Measurements from ENCODE around the gene DDO. TPM values are rescaled to one million over a fixed set of nuclear protein-coding genes. Genes with fewer than 3 reads are reported as not detected.

Gene DDO
- total RNA-seq, 1 donor from 2014 or later, result not detected

- ChIA-PET POLR2A (no interaction called here), CTCF (no interaction called here)
- intact Hi-C loops (cut with micrococcal nuclease), result no loop called here
- ATAC-seq (ENCODE audit: low read depth), result no peak
- Mint-ChIP-seq H3K27me3 (peaks cover 13% of the 10 kb centered on the region), H3K4me1 (no peaks in the 10 kb centered on the region), H3K9me3 (peaks cover 2% of the 10 kb centered on the region), H3K4me3 (no peak overlapping the region), H3K27ac (no peak overlapping the region), H3K36me3 (ENCODE audit: low read depth) (no peaks in the 10 kb centered on the region)
- TF ChIP-seq, protein P1, sequence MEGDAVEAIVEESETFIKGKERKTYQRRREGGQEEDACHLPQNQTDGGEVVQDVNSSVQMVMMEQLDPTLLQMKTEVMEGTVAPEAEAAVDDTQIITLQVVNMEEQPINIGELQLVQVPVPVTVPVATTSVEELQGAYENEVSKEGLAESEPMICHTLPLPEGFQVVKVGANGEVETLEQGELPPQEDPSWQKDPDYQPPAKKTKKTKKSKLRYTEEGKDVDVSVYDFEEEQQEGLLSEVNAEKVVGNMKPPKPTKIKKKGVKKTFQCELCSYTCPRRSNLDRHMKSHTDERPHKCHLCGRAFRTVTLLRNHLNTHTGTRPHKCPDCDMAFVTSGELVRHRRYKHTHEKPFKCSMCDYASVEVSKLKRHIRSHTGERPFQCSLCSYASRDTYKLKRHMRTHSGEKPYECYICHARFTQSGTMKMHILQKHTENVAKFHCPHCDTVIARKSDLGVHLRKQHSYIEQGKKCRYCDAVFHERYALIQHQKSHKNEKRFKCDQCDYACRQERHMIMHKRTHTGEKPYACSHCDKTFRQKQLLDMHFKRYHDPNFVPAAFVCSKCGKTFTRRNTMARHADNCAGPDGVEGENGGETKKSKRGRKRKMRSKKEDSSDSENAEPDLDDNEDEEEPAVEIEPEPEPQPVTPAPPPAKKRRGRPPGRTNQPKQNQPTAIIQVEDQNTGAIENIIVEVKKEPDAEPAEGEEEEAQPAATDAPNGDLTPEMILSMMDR (IDR thresholded peaks at IDR 0.05), result no peak
- no peak for DNase-seq
Measured at GRCh38 chr6:110440026-110440425, 24.7 kb upstream of the DDO start.

- DNase-seq (no peak), ATAC-seq (ENCODE audit: low read depth) (no peak)
- Mint-ChIP-seq H3K36me3 (ENCODE audit: low read depth) (no peaks in the 10 kb centered on the region), H3K4me1 (no peaks in the 10 kb centered on the region), H3K27me3 (peaks cover 13% of the 10 kb centered on the region), H3K4me3 (no peak overlapping the region), H3K27ac (no peak overlapping the region), H3K9me3 (peaks cover 2% of the 10 kb centered on the region)
- intact Hi-C loops (cut with micrococcal nuclease), result no loop called here
- CTCF ChIA-PET, result no interaction called here
- POLR2A ChIA-PET, result no interaction called here
- TF ChIP-seq, protein P1 (IDR thresholded peaks at IDR 0.05), result no peak
Measured at GRCh38 chr6:110439356-110439755, 24.0 kb upstream of the DDO start.

GRCh38 chr6:110434961-110435602, 19.7 kb upstream of the DDO start:
- POLR2A ChIA-PET, result no interaction called here
- H3K27ac Mint-ChIP-seq, result no peak overlapping the region
- peaks cover 2% of the 10 kb centered on the region for H3K9me3 Mint-ChIP-seq

DNA sequence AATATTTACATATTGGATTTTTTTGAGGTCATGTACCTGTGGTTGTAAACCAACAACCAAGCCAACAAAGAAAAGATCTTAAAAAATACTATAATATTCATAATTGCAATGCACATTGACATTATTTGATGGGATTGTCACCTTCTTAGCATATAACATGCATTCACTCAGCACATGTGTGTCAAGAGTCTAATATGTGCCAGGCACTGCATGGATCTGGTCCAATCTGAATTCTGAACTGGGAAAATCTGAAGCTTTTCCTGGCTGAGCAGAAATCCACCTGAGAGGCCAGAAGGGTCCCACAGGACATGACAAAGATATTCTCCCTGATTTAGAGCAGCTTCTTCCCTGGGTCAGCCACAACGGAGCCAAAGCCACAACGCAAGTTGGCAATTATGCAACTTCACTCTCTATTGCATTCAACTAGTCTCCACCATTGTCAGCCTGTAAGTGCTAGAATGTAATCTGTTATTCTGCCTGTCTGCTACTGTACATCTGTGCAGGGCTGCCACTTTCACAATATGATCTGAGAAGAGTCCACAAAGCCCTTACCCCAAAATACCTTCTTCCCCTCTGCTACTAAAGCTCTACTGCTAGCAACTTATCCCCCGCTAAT, 17.0 kb upstream of the DDO start:
- ATAC-seq (ENCODE audit: low read depth), result no peak
- DNase-seq, result no peak
- TF ChIP-seq, protein P1 (IDR thresholded peaks at IDR 0.05), result no peak
- Mint-ChIP-seq H3K27ac (no peak overlapping the region), H3K4me1 (no peaks in the 10 kb centered on the region), H3K36me3 (ENCODE audit: low read depth) (no peaks in the 10 kb centered on the region), H3K4me3 (no peak overlapping the region), H3K9me3 (peaks cover 2% of the 10 kb centered on the region), H3K27me3 (peaks cover 4% of the 10 kb centered on the region)
- intact Hi-C loops (cut with micrococcal nuclease), result no loop called here
- CTCF ChIA-PET, result no interaction called here
- POLR2A ChIA-PET, result no interaction called here

More at GRCh38 chr6:110434961-110435602, 19.7 kb upstream of the DDO start:
- H3K27me3 Mint-ChIP-seq, result peaks cover 7% of the 10 kb centered on the region
- TF ChIP-seq, protein P1 (IDR thresholded peaks at IDR 0.05), result no peak
- CTCF ChIA-PET, result no interaction called here
- no peak overlapping the region for H3K4me3 Mint-ChIP-seq
- intact Hi-C loops (cut with micrococcal nuclease), result no loop called here
- H3K36me3 Mint-ChIP-seq (ENCODE audit: low read depth), result no peaks in the 10 kb centered on the region
- ATAC-seq (ENCODE audit: low read depth) (no peak), DNase-seq (no peak)
- no peaks in the 10 kb centered on the region for H3K4me1 Mint-ChIP-seq

- peaks cover 8% of the 10 kb centered on the region for H3K27me3 Mint-ChIP-seq
- DNase-seq (no peak), ATAC-seq (ENCODE audit: low read depth) (no peak)
- intact Hi-C loops (cut with micrococcal nuclease), result no loop called here
- peaks cover 2% of the 10 kb centered on the region for H3K9me3 Mint-ChIP-seq
- ChIA-PET CTCF (interaction anchor here (0.6 kb wide), 1 partner anchor 1290 kb away, joined by 3 read pairs; no protein-coding TSS in a partner anchor), POLR2A (no interaction called here)
- no peak overlapping the region for H3K27ac Mint-ChIP-seq
- H3K36me3 Mint-ChIP-seq (ENCODE audit: low read depth), result no peaks in the 10 kb centered on the region
- TF ChIP-seq, protein P1 (IDR thresholded peaks at IDR 0.05), result no peak
- no peak overlapping the region for H3K4me3 Mint-ChIP-seq
- no peaks in the 10 kb centered on the region for H3K4me1 Mint-ChIP-seq
Measured at GRCh38 chr6:110430741-110431140, 15.4 kb upstream of the DDO start.
